GM12891 (cell line): Measurements from ENCODE around the gene PTPRD.

ENCODE experiments used
- POLR2A ChIP-seq: IDR thresholded peaks from 2 replicates; pipeline ENCODE4 v1.6.1; 2011; ENCODE audit warnings: low read depth, low read length, control low read depth
- POLR2AphosphoS5 ChIP-seq: IDR thresholded peaks from 2 replicates; pipeline ENCODE4 v1.6.1; 2011; ENCODE audit warnings: low read depth, low read length, control low read depth

DNA sequence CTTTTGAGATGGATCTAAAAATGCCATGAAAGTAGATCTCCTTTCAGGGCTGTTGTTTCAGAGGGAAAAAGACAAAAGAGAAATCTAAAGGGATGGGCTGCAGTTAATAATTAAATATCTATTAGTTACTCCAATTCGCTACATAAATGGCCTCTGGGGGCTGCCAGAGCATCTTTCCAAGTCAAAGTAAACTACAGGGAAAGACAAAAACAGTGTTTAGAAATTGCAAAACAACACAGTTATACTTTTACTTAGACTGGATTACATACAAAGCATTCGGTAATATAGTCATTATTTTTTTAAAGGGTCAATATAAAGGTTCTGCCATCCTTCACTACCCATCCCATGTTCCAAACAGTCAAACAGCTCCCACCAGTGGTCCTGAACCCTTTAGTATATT lies 1959.7 kb downstream of the PTPRD start:
- TF ChIP-seq POLR2A (no peak), POLR2AphosphoS5 (no peak)
